ES-I3 (cell line): Measurements from ENCODE around the gene MAGI2.

Source experiments
- H3K36me3 ChIP-seq: 2 replicates; pipeline ENCODE4 v1.6.1; 2013; ENCODE audit warnings: mild to moderate bottlenecking, low read length, control low read depth, moderate library complexity; ENCODE audit not compliant: insufficient read depth
- H3K4me1 ChIP-seq: 2 replicates; pipeline ENCODE4 v1.6.1; 2013; ENCODE audit warnings: mild to moderate bottlenecking, control low read depth, low read length; ENCODE audit not compliant: insufficient read depth
- H3K9ac ChIP-seq: 2 replicates; pipeline ENCODE4 v1.6.1; 2013; ENCODE audit warnings: low read depth, mild to moderate bottlenecking, low read length, moderate library complexity
- H3K9me3 ChIP-seq: 2 replicates; pipeline ENCODE4 v1.6.1; 2013; ENCODE audit warnings: mild to moderate bottlenecking, low read length, moderate library complexity; ENCODE audit not compliant: control insufficient read depth, insufficient read depth

The MAGI2 gene

DNA sequence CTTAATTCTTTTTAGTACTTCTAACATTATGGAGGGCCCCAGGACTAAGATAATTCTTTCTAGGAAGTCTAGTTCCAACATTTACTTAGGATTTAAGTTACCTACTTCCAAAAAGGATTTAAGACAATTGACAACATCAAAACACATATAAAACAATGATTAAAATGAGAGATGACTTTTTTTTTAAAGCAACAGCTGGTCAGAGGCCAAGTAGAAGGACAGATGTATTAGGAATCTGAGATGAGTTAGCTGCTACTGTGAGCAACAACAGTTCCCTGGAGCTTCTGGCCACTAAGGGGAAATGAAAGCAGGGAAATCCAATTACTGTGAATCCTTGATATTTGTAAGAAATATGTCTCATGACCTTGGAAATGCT lies 1432.6 kb downstream of the MAGI2 start:
- Histone ChIP-seq H3K4me1 (no peaks in the 10 kb centered on the region), H3K9ac (no peak overlapping the region)

GRCh38 chr7:78020136-78020873 lies 1433.2 kb downstream of the MAGI2 start:
- no peaks in the 10 kb centered on the region for H3K9me3 ChIP-seq
- H3K36me3 ChIP-seq: no peaks in the 10 kb centered on the region
- no peaks in the 10 kb centered on the region for H3K4me1 ChIP-seq
- H3K9ac ChIP-seq: peak overlapping the region; percentile 39; the same call in 1 of the 2 replicates

More for the DNA sequence above, 1432.6 kb downstream of the MAGI2 start:
- Histone ChIP-seq H3K9me3 (no peaks in the 10 kb centered on the region), H3K36me3 (no peaks in the 10 kb centered on the region)

DNA sequence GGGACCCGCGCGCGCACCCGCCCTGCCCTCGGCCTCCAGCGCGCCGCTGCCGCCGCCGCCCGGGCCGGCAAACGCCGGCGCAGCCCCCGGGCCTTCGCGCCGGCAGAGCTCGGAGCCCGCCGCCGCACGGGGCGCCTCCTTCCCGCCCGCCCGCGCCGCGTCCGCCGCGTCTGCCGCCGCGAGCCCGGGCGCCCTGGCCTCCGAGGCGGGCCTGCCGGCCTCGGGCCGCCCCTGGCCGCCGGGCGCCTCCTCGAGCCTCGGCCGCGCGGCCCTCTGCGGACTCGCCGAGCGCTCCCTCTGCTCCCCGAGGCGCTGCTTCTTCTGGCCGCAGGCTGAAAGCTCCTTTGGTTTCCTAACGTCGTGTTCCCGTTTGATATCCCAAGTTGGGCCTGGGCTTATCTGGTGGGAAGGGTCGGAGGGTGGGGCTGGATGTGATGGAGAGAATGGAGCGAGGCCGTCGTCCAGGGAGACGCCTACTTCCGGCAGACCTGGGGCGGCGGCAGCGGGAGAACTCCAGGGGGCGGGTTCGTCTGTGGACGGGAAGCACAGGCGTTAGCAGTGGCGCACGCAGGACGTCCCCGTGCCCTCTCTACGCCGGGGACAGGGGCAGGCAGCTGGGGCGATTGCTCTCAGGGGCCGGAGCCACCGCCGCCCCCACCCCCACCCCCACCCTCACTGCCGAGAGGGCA lies 1433.9 kb downstream of the MAGI2 start:
- Histone ChIP-seq H3K4me1 (no peaks in the 10 kb centered on the region), H3K9ac (peak overlapping the region; percentile 67; the same call in 1 of the 2 replicates), H3K9me3 (no peaks in the 10 kb centered on the region), H3K36me3 (no peaks in the 10 kb centered on the region)

DNA sequence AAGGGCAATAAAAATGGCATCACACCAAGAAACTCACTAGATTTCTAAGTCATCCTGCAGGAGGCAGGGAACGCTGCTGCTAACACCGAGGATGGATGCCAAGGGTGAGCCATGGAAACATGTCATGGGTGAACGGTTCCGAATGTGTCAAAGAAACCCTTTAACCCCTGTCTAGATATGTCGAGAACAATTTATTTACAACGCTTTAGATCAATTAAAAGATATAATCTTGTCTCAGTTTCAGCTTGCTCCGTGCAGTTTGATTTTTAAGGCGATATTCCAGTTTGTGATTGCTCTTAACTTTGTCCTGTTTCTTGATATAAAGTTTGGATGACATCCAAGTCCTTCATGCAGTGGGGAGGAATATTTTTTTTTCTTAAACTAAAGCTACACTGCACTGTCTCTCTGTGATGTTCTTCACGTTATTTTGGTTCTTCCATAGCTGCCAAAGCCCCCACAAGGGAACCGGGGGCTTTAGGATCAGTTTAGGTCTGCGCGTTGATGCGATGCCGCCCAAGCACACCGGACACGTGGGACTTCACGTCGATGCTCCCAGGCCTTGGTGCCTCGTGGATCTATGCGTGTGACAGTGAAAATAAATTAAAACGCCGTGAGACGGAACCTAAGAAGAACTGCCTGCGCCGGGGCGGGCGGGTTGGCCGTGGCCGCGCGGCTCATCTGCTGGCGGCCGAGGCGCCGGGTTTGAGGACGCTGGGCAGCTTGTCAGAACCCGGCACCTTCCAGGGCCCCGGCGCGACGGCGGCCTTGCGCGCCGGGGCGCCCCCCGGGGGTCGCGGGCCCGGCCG lies 1434.6 kb downstream of the MAGI2 start:
- H3K9ac ChIP-seq: peak overlapping the region; percentile 44; the same call in 1 of the 2 replicates
- H3K36me3 ChIP-seq: no peaks in the 10 kb centered on the region

GRCh38 chr7:78017591-78018100 lies 1435.8 kb downstream of the MAGI2 start:
- no peaks in the 10 kb centered on the region for H3K9me3 ChIP-seq
- peaks cover 4% of the 10 kb centered on the region; the same call in 1 of the 2 replicates for H3K4me1 ChIP-seq
- no peak overlapping the region for H3K9ac ChIP-seq
- no peaks in the 10 kb centered on the region for H3K36me3 ChIP-seq

More for the DNA sequence above, 1434.6 kb downstream of the MAGI2 start:
- no peaks in the 10 kb centered on the region for H3K9me3 ChIP-seq
- peaks cover 4% of the 10 kb centered on the region; the same call in 1 of the 2 replicates for H3K4me1 ChIP-seq

GRCh38 chr7:78015574-78016260 lies 1437.8 kb downstream of the MAGI2 start:
- H3K36me3 ChIP-seq: no peaks in the 10 kb centered on the region
- no peaks in the 10 kb centered on the region for H3K9me3 ChIP-seq
- no peak overlapping the region for H3K9ac ChIP-seq
- H3K4me1 ChIP-seq: peaks cover 4% of the 10 kb centered on the region; the same call in 1 of the 2 replicates

GRCh38 chr7:78014401-78014800 lies 1439.1 kb downstream of the MAGI2 start:
- Histone ChIP-seq H3K9ac (no peak overlapping the region), H3K36me3 (no peaks in the 10 kb centered on the region), H3K9me3 (no peaks in the 10 kb centered on the region), H3K4me1 (peaks cover 4% of the 10 kb centered on the region; the same call in 1 of the 2 replicates)

GRCh38 chr7:78013386-78013785 lies 1440.1 kb downstream of the MAGI2 start:
- H3K9me3 ChIP-seq: no peaks in the 10 kb centered on the region
- H3K4me1 ChIP-seq: peaks cover 4% of the 10 kb centered on the region; the same call in 1 of the 2 replicates
- H3K36me3 ChIP-seq: no peaks in the 10 kb centered on the region
- H3K9ac ChIP-seq: no peak overlapping the region

DNA sequence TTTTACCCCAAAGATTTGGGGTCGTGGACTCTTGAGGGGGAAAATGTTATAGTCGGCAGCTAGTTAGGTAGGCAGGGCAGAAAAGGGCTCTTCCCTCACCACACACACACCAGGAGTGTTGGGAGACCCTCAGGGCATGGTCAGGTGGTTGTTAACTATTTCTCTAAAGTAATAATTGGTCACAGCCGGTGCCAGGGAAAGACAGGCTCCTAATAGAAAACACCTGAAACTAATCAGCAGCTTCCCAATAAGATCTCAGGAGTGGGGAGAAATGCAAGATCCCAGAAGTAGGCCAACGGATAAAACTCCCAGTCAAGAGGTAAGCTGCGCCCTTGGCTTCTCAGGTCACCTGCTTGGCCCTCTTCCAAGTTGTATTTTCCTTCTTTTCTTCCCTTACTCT lies 1441.8 kb downstream of the MAGI2 start:
- peaks cover 4% of the 10 kb centered on the region; the same call in 1 of the 2 replicates for H3K4me1 ChIP-seq
- H3K9me3 ChIP-seq: no peaks in the 10 kb centered on the region
- H3K36me3 ChIP-seq: no peaks in the 10 kb centered on the region
- H3K9ac ChIP-seq: no peak overlapping the region

DNA sequence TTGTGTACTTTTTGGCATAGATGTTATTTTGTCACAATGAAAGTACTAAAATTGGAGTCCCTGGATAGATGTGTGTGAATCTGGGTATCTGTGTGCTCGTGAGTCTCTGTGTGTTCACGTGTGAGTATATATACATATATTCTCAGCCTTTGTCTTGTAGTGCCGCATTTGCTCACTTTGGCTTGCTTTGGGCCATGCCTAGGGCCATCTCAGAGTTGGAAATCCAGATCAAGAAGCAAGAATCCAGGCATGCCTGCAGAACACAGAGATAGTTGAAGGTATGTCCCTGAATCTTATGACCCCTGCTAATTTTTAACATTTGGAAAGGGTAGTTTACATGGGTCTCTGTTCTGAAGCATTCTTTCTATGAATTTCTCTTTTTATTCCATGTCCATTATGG lies 1446.2 kb downstream of the MAGI2 start:
- Histone ChIP-seq H3K9me3 (no peaks in the 10 kb centered on the region), H3K9ac (no peak overlapping the region), H3K4me1 (no peaks in the 10 kb centered on the region), H3K36me3 (no peaks in the 10 kb centered on the region)

GRCh38 chr7:78006063-78006755 lies 1447.3 kb downstream of the MAGI2 start:
- Histone ChIP-seq H3K9me3 (no peaks in the 10 kb centered on the region), H3K9ac (no peak overlapping the region), H3K36me3 (no peaks in the 10 kb centered on the region), H3K4me1 (no peaks in the 10 kb centered on the region)

DNA sequence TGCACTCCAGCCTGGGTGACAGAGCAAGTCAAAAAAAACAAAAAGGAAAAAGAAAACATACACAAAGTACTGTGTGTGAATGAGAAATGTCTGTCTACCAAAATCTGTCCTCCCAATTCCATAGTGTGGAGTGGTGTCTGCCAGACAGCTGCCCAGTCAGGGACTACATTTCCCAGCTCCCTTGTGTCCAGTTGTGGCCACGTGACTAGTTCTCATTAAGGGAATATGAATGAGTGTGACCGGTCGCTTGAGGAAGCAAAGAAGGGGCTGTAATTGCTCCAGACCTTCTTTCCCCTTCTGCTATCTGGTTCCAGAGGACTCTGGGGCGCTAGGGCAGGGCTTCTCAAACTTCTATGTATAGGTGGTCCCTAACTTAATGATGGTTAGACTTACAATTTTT lies 1450.8 kb downstream of the MAGI2 start:
- no peaks in the 10 kb centered on the region for H3K4me1 ChIP-seq
- H3K36me3 ChIP-seq: no peaks in the 10 kb centered on the region
- H3K9me3 ChIP-seq: no peaks in the 10 kb centered on the region
- H3K9ac ChIP-seq: no peak overlapping the region

DNA sequence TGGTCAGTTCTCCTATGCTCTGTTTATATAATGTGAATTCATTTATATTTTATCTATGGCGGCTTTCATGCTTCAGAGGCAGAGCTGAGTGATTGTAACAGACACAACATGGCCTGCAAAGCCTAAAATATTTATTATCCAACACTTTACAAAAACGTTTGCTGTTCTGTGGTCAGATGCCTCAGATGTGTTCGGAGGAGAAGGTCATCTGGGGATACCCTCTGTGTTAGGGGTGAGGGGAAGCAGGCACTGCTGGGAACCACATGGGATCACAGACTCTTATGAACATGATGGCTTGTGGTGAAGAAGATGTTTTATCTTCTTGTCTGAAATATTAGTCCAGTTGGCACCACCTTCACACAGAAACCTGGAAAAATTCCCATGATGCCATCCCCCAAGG lies 1451.4 kb downstream of the MAGI2 start:
- no peak overlapping the region for H3K9ac ChIP-seq
- H3K4me1 ChIP-seq: no peaks in the 10 kb centered on the region
- H3K36me3 ChIP-seq: no peaks in the 10 kb centered on the region
- H3K9me3 ChIP-seq: no peaks in the 10 kb centered on the region
